Hepatocyte (in vitro differentiated cells): ENCODE measurements around the gene GPALPP1.

ENCODE experiments used
- CTCF ChIP-seq: fragments of 200-600 bp; sonication (generic); IDR thresholded peaks from 2 replicates; pipeline ENCODE4 v1.5.1; 2016; ENCODE audit warnings: antibody characterized with exemption, mild to moderate bottlenecking; ENCODE audit not compliant: poor library complexity
- EZH2 ChIP-seq: fragments of 200-600 bp; sonication (generic); IDR thresholded peaks from 2 replicates; pipeline ENCODE4 v1.6.1; 2016; ENCODE audit warnings: antibody characterized with exemption, mild to moderate bottlenecking, borderline replicate concordance
- EZH2phosphoT487 ChIP-seq: fragments of 200-600 bp; sonication (generic); IDR thresholded peaks from one replicate; pipeline ENCODE4 v1.6.1; 2018; ENCODE audit warnings: antibody characterized with exemption, mild to moderate bottlenecking, low read depth, moderate library complexity; ENCODE audit not compliant: unreplicated experiment, severe bottlenecking

- TF ChIP-seq EZH2 = no peak
- TF ChIP-seq EZH2phosphoT487 = no peak
- TF ChIP-seq CTCF = no peak
These were observed 59.6 kb downstream of the GPALPP1 start for GRCh38 chr13:45048890-45049407.
